GM06990 (cell line): ENCODE data around the gene TCF3.
"Not testable (repeated sequence)": the region's sequence is repeated elsewhere in the genome, so short reads cannot be mapped to it uniquely, and the experiment has no call there.

Experiments used
- DNase-seq: peaks from one replicate; pipeline ENCODE4 v3.0.0-alpha.2; 2011; ENCODE audit not compliant: insufficient read length; ENCODE audit errors: extremely low read depth
- H3K27me3 ChIP-seq: replicated peaks from 2 replicates; pipeline ENCODE4 v1.6.0; 2011; ENCODE audit warnings: low read length; ENCODE audit not compliant: control insufficient read depth, insufficient read depth
- H3K36me3 ChIP-seq: 2 replicates; pipeline ENCODE4 v1.5.1; 2011; ENCODE audit warnings: low read length; ENCODE audit not compliant: control insufficient read depth, insufficient read depth
- H3K4me3 ChIP-seq: replicated peaks from 2 replicates; pipeline ENCODE4 v1.5.1; 2011; ENCODE audit warnings: low read depth, mild to moderate bottlenecking, control low read depth, low read length
- CTCF ChIP-seq: IDR thresholded peaks from 2 replicates; pipeline ENCODE4 v1.5.1; 2011; ENCODE audit warnings: low read length, control low read depth, mild to moderate bottlenecking, inconsistent platforms; ENCODE audit not compliant: insufficient read depth, poor library complexity, severe bottlenecking

The TCF3 gene

GRCh38 chr19:1673645-1674292 is 21.4 kb upstream of the TCF3 start:
- Histone ChIP-seq H3K36me3 (no peaks in the 10 kb centered on the region), H3K27me3 (no peaks in the 10 kb centered on the region; the same call in 1 of the 2 replicates)

GRCh38 chr19:1672769-1673644 is 20.6 kb upstream of the TCF3 start:
- Histone ChIP-seq H3K27me3 (no peaks in the 10 kb centered on the region; the same call in 1 of the 2 replicates), H3K36me3 (no peaks in the 10 kb centered on the region)
- no peak for DNase-seq

More at GRCh38 chr19:1673645-1674292, 21.4 kb upstream of the TCF3 start:
- no peak overlapping the region for H3K4me3 ChIP-seq
- DNase-seq: no peak
- no peak for TF ChIP-seq CTCF

GRCh38 chr19:1672038-1672768 is 19.8 kb upstream of the TCF3 start:
- TF ChIP-seq CTCF: peak; percentile 80
- H3K4me3 ChIP-seq: peak overlapping the region; percentile 56
- no peaks in the 10 kb centered on the region; the same call in 1 of the 2 replicates for H3K27me3 ChIP-seq
- DNase-seq: peak; percentile 72
- no peaks in the 10 kb centered on the region for H3K36me3 ChIP-seq

More at GRCh38 chr19:1672769-1673644, 20.6 kb upstream of the TCF3 start:
- no peak overlapping the region for H3K4me3 ChIP-seq
- no peak for TF ChIP-seq CTCF

- no peaks in the 10 kb centered on the region for H3K36me3 ChIP-seq
- peak; percentile 71 for DNase-seq
- peak overlapping the region; percentile 56 for H3K4me3 ChIP-seq
- no peak for TF ChIP-seq CTCF
- no peaks in the 10 kb centered on the region; the same call in 1 of the 2 replicates for H3K27me3 ChIP-seq
Observed at GRCh38 chr19:1671716-1672037, 19.3 kb upstream of the TCF3 start.

- not testable (repeated sequence) for DNase-seq, H3K27me3 ChIP-seq, H3K4me3 ChIP-seq, H3K36me3 ChIP-seq
Observed at GRCh38 chr19:1670747-1671146, 18.3 kb upstream of the TCF3 start.
